Stimulated activated CD8-positive, alpha-beta memory T cell treated with anti-CD3 and anti-CD28 coated beads, Interleukin-7, amount 100 ng/mL, for 4 hours (primary cell): Measurements from ENCODE around the gene PARN.
"Not testable (repeated sequence)": the region's sequence is repeated elsewhere in the genome, so short reads cannot be mapped to it uniquely, and the experiment has no call there.

ENCODE experiments used
- DNase-seq, 2 donors: peaks; one replicate each; pipeline ENCODE4 v3.0.0-alpha.2; 2020; ENCODE audit warnings: low read depth in 2 of 2

Gene PARN, protein sequence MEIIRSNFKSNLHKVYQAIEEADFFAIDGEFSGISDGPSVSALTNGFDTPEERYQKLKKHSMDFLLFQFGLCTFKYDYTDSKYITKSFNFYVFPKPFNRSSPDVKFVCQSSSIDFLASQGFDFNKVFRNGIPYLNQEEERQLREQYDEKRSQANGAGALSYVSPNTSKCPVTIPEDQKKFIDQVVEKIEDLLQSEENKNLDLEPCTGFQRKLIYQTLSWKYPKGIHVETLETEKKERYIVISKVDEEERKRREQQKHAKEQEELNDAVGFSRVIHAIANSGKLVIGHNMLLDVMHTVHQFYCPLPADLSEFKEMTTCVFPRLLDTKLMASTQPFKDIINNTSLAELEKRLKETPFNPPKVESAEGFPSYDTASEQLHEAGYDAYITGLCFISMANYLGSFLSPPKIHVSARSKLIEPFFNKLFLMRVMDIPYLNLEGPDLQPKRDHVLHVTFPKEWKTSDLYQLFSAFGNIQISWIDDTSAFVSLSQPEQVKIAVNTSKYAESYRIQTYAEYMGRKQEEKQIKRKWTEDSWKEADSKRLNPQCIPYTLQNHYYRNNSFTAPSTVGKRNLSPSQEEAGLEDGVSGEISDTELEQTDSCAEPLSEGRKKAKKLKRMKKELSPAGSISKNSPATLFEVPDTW

DNA sequence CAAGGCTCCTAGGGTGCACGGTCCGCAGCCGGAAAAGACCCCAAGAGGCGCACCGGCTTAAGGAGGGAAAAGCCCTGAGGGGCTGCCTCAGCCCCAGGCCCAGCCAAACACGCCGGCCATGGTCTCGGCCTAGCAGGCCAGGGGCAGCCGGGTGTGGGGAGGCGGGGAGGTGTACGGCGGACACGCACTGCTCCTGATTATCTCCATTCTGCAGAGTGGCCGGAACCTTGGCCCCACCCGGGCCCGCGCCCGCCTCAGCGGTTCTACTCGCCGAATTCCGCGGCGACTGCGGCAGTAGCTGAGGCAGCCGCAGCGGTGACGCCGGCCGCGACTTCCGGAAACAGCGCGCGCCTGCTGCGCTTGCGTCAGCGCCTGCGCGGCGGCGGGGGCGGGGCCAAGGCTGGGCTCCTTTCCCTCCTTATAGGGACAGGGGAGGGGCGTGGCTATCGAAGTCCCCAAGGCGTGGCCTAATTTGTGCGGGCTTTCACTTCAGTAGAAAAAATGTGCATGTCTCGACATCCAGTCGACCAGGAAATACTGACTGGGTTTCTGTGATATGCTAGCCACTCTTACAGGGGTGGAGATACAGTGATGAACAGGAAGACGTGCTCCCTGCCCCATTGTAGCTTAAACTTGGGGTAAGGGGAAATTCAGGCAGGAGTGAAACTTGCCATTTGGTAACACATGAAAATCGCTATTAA is at the start of gene PARN:
TSS of gene PARN (minus strand) at position 342 of the 701 bp plus-strand sequence. CDS start at position 207, 135 bp downstream.
- DNase-seq: peak; percentile 93 to 97

- no peak for DNase-seq
Observed at GRCh38 chr16:14678748-14679497, 48.9 kb upstream of the PARN start.

DNA sequence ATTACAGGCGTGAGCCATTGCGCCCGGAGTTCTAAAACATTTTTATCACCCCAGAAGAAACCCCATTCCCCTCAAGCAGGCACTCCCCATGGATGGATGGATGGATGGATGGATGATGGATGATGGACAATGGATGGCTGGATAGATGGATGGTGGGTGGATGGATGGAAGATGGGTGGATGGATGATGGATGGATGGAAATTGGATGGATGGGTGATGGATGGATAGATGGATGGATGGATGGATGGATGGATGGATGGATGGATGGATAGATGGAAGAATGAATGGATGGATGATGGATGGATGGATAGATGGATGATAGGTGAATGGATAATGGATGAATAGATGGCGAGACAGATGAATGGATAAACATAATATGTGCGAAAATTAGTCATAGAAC is 47.6 kb upstream of the PARN start:
- DNase-seq: no peak

DNA sequence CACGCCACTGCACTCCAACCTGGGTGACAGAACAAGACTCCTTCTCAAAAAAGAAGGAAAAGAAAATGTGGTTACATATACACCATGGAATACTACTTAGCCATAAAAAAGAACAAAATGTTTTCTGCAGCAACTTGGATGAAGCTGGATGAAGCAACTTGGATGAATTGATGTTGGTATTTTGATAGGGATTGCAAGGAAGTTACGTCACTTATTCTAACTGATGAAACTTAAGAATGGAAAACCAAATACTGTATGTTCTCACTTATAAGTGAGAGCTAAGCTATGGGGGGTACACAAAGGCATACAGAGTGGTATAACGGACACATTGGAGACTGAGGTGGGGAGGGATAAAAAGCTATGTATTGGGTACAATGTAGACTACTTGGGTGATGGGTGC is 46.6 kb upstream of the PARN start:
- no peak for DNase-seq

- no peak for DNase-seq
Observed at GRCh38 chr16:14672403-14672971, 42.4 kb upstream of the PARN start.

- no peak for DNase-seq
Observed at GRCh38 chr16:14669776-14670175, 39.7 kb upstream of the PARN start.

DNA sequence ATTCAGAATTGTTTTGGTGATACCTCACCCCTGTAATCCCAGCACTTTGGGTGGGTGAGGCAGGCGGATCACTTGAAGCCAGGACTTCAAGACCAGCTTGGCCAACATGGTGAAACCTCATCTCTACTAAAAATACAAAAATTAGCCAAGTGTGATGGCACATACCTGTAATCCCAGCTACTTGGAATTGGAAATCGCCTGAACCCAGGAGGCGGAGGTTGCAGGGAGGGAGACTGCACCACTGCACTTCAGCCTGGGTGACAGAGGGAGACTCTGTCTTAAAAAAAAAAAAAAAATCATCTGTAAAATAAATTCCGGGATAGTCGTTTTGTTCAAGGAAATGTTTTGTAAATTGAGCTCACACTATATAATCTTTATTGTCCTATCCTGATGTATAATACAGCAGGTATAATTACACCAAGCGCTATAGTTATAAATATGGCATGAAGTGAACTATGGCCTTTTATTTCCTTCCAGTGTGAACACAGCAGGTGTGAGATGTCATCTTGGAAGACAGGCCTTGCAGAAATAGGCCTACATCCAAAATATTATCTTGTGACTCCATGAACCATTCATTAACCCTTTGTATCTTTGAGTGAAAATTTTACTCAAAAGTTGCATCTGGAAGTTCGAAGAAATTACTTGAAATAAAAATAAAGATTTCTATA is 38.6 kb upstream of the PARN start:
- no peak for DNase-seq

DNA sequence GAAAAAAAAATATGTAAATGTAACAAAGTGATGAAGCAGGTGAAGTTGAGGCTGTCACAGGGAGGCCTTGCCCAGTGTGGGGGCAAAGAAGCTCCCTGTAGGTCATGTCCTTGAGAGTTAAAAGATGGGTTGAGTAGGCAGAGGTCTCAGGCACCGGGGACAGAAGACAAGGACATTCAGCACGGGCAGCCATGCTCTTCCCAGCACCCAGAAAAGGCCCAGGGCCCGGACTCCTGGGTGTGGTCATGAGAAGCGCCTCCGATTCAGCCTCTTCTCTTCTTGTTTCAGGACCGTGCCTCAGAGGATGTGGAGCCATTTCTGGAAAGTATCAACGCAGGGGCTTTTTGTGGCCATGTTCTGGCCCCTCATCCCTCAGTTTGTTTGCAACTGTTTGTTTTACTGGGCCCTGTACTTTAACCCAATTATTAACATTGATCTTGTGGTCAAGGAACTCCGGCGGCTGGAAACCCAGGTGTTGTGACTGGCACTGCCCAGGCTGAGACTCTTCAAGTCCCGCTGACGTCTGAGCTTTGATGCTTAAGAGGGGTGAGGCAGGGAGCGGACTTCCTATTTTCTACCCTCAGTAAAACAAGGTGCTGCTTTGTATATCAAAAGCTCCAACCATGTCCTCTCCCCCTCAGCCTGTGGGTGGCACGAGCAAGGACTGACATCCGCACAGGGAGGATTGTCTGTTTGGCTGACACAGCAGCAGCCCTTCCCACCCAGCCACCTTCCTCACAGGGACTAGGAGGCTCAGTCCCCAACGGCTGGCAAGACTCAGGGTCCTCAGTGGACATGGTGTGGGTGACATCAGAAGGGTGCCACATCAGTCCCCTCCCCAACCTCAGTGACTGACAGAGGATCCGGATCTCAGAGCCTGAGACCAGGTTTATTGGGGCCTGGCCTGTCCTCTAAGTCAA is 37.5 kb upstream of the PARN start:
- no peak for DNase-seq

DNA sequence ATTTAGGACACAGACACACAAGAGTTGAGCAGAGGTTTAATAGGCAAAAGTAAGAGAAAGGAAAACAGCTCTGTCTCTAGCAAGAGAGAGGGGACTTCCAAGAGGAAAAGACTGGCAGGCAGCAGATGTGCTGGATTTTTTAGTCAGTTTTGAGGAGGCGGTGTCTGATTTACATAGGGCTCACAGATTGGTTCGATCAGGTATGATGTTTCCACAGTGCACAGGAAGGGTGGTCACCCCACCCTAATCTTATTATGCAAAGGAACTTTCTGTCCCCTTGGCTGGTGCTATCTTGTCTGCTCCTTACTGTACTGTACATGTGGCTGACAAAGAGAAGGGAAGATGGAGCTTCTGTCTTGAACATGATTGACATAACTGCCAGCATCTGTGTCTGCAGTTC is 28.0 kb upstream of the PARN start:
- no peak for DNase-seq

- DNase-seq: no peak
Observed at GRCh38 chr16:14652726-14653125, 22.7 kb upstream of the PARN start.

DNA sequence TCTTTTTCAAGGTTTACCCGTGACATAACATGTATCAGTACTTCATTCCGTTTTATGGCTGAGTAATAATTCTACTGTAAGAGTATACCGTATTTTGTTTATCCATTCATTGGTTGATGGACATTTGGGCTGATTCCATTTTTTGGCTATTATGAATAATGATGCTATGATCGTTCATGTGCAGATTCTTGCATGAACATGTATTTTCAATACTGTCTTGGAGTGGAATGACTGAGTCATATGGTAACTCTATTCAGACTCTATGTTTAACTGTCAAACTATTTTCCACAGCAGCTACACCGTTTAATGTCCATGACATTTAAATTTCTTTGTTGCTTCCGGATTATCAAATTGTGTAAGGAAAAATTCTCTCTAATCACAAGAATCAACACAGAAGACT is 20.6 kb upstream of the PARN start:
- DNase-seq: no peak

DNA sequence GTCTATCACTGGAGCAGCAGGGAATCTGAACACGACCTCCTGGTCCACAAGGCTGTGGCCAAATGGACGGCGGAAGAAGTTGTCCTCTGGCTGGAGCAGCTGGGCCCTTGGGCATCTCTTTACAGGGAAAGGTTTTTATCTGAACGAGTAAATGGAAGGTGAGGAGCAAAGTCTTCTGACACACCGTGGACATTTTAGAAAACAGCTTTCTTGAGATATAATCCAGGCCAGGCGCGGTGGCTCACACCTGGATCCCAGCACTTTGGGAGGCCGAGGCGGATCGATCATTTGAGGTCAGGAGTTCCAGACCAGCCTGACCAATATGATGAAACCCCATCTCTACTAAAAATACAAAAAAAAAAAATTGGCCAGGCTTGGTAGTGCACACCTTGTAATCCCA is 19.8 kb upstream of the PARN start:
- no peak for DNase-seq

DNA sequence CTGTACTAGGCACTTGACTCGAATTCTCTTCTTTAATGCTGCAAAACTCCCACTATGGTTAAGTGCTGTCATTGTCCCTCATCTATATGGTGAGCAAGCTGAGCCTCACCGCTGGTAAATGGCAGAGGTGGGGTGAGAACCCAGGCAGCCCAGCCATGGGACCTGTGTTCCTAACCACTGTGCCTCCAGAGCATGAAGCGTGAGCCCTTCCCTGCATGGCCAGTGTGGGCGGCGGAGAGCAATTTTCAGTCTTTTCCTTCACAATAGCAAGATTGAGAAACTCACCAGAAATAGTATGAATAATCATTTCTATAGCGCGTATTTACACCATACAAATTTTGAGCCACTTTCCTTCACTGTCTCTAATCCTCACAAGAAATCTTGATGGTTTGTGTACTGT is 11.9 kb upstream of the PARN start:
- DNase-seq: no peak

DNA sequence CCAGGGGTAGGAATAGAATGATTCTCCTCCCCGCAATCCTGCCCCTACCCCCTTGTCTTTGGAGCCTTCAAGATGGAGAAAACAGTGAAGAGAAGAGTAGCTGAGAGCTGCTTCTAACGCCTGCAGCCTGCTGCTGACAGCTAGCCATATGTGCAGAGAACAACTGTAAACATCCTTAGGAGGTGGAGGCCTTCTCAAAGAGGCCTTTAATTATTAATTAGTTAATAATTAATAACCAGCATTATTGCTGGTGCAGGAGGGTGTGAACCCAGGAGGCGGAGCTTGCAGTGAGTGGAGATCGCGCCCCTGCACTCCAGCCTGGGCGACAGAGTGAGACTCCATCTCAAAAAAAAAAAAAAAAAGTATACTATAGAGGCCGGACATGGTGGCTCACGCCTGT is 11.1 kb upstream of the PARN start:
- DNase-seq: no peak

DNA sequence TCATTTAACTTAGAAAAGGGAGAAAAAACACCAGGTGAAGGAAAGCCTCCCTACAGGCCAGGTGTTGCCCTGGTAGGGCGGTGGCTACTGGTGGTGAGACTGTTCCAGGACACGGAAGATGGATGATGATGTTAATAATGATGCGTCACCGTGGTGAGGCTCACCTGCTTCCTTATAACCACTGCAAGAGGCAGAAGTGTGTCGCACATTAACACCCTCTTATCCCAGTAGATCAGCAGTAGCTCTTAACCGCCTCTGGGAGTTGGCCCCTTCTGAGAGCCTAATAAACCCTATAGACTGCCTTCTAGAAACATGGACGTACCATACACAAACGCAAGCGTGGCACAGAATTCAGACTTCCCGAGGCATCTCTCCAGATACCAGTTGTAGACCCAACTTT is 10.5 kb upstream of the PARN start:
- no peak for DNase-seq

GRCh38 chr16:14636951-14637240 is 6.8 kb upstream of the PARN start:
- DNase-seq: not testable (repeated sequence)

- not testable (repeated sequence) for DNase-seq
Observed at GRCh38 chr16:14636179-14636950, 6.3 kb upstream of the PARN start.

DNA sequence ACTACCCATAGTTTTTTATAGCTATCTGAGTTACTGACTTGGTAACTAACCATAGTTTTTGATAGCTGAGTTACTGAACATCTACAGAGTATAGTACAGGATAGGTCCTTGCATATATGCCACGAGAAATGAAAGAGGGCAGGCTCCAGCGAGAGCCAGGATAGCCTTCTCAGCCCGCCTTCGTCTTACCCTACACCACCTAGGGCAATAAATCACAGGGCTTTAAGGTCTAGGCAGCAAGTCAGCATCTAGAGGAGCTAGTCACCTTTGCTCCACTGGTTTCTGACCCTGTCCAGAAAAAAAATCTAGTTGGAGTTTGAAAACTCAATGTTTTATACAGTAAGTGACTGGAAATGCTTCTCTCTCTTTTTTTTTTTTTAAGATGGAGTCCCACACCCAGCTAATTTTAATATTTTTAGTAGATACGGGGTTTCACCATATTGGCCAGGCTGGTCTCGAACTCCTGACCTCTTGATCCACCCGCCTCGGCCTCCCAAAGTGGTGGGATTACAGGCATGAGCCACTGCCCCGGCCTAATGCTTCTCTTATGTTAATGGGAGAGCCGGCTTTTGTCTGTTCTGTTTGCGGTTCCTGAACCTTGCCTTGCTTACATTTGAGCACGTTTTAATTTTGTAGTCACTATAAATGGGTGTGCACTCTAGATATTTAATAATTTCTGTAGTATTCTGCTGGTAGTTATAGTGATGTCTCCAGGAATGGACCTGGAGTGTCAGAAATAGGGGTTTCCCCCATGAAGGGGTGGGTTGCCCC is 5.5 kb upstream of the PARN start:
- no peak for DNase-seq

GRCh38 chr16:14634389-14634725 is 4.3 kb upstream of the PARN start:
- DNase-seq: no peak
